HepG2 (cell line): Measurements from ENCODE around the gene ATG2A. TPM values are rescaled to one million over a fixed set of nuclear protein-coding genes. Genes with fewer than 3 reads are reported as not detected.

Experiments used
- AGO2 ChIP-seq: fragments of 200-400 bp; formaldehyde crosslinking; optimal IDR thresholded peaks from 2 replicates; pipeline ENCODE3; 2017; ENCODE audit warnings: mild to moderate bottlenecking, low read depth, low read length, moderate library complexity
- GABPA ChIP-seq, 2 experiments: IDR thresholded peaks; 2 replicates each; pipeline ENCODE4 v1.6.1; 2011 to 2016; ENCODE audit warnings: low read depth in 2 of 2, low read length in 1 of 2, missing biosample characterization in 1 of 2, missing genetic modification characterization in 1 of 2
- HOXA9 ChIP-seq: sonication (generic); formaldehyde crosslinking; IDR thresholded peaks from 2 replicates; pipeline ENCODE4 v1.8.1; 2022; ENCODE audit warnings: missing genetic modification reagents, mild to moderate bottlenecking, moderate library complexity, borderline replicate concordance
- MXD4 ChIP-seq: IDR thresholded peaks from 2 replicates; pipeline ENCODE4 v1.6.1; 2016; ENCODE audit warnings: mild to moderate bottlenecking, missing biosample characterization, missing genetic modification reagents
- RAD51 ChIP-seq: fragments of 450-650 bp; IDR thresholded peaks from 2 replicates; pipeline ENCODE4 v1.6.1; 2016; ENCODE audit warnings: borderline replicate concordance
- RBM22 ChIP-seq: fragments of 200-400 bp; formaldehyde crosslinking; optimal IDR thresholded peaks from 2 replicates; pipeline ENCODE3; 2017; ENCODE audit warnings: mild to moderate bottlenecking, low read length, moderate library complexity
- RXRB ChIP-seq: IDR thresholded peaks from 2 replicates; pipeline ENCODE4 v1.6.1; 2016; ENCODE audit warnings: borderline replicate concordance, missing genetic modification reagents, missing compliant biosample characterization
- SMARCE1 ChIP-seq: fragments of 450-650 bp; IDR thresholded peaks from 2 replicates; pipeline ENCODE4 v1.6.1; 2017; ENCODE audit warnings: borderline replicate concordance
- SMC3 ChIP-seq: IDR thresholded peaks from 2 replicates; pipeline ENCODE4 v1.6.1; 2011; ENCODE audit warnings: low read length, improper control_type of control experiment
- SRSF1 ChIP-seq: fragments of 200-400 bp; formaldehyde crosslinking; optimal IDR thresholded peaks from 2 replicates; pipeline ENCODE3; 2017; ENCODE audit warnings: mild to moderate bottlenecking, low read depth, low read length, moderate library complexity
- SUZ12 ChIP-seq: fragments of 150-350 bp; IDR thresholded peaks from 2 replicates; pipeline ENCODE4 v1.6.1; 2014; ENCODE audit warnings: low read depth, low read length
- TBP ChIP-seq: sonication (generic); formaldehyde crosslinking; IDR thresholded peaks from 2 replicates; pipeline ENCODE4 v1.5.0; 2020; ENCODE audit warnings: missing genetic modification reagents
- THRA ChIP-seq: sonication (generic); formaldehyde crosslinking; IDR thresholded peaks from 2 replicates; pipeline ENCODE4 v1.4.0; 2020; ENCODE audit warnings: missing genetic modification reagents, borderline replicate concordance
- ZIK1 ChIP-seq: sonication (generic); formaldehyde crosslinking; IDR thresholded peaks from 2 replicates; pipeline ENCODE4 v1.5.0; 2020; ENCODE audit warnings: mild to moderate bottlenecking, low read depth, missing genetic modification reagents, borderline replicate concordance
- ZNF10 ChIP-seq: sonication (generic); formaldehyde crosslinking; IDR thresholded peaks from 2 replicates; pipeline ENCODE4 v1.4.0; 2020; ENCODE audit warnings: mild to moderate bottlenecking, low read depth, missing genetic modification reagents, borderline replicate concordance
- ZNF253 ChIP-seq: sonication (generic); formaldehyde crosslinking; IDR thresholded peaks from 2 replicates; pipeline ENCODE4 v1.8.0; 2022; ENCODE audit warnings: mild to moderate bottlenecking, missing genetic modification reagents, borderline replicate concordance
- ZNF331 ChIP-seq: sonication (generic); formaldehyde crosslinking; IDR thresholded peaks from 2 replicates; pipeline ENCODE4 v1.4.0; 2020; ENCODE audit warnings: missing genetic modification reagents
- ZNF44 ChIP-seq: sonication (generic); formaldehyde crosslinking; IDR thresholded peaks from 2 replicates; pipeline ENCODE4 v1.5.1; 2020; ENCODE audit warnings: mild to moderate bottlenecking, missing genetic modification reagents
- ZNF451 ChIP-seq: sonication (generic); formaldehyde crosslinking; IDR thresholded peaks from 2 replicates; pipeline ENCODE4 v1.5.0; 2020; ENCODE audit warnings: mild to moderate bottlenecking, missing genetic modification reagents
- ZNF547 ChIP-seq: sonication (generic); formaldehyde crosslinking; IDR thresholded peaks from 2 replicates; pipeline ENCODE4 v1.5.1; 2020; ENCODE audit warnings: mild to moderate bottlenecking, missing genetic modification reagents
- ZNF652 ChIP-seq: IDR thresholded peaks from 2 replicates; pipeline ENCODE4 v1.6.1; 2016; ENCODE audit warnings: low read depth, borderline replicate concordance
- ZNF782 ChIP-seq: sonication (generic); formaldehyde crosslinking; IDR thresholded peaks from 2 replicates; pipeline ENCODE4 v1.4.0; 2020; ENCODE audit warnings: missing genetic modification reagents, mild to moderate bottlenecking, borderline replicate concordance
- ZSCAN25 ChIP-seq: sonication (generic); formaldehyde crosslinking; IDR thresholded peaks from 2 replicates; pipeline ENCODE4 v1.8.0; 2022; ENCODE audit warnings: mild to moderate bottlenecking, missing genetic modification reagents
- polyA plus RNA-seq, 8 experiments: library from polyadenylated mRNA; depleted of rRNA in 3 of 8; stranded (reverse) in 7 of 8; unstranded in 1 of 8; fragments of >200 nt; fragmentation: Illumina TruSeq in 4 of 8; extraction: Trizol in 4 of 8; gene quantifications; 2 replicates each; pipeline versions ENCODE4 v1.2.1 to v1.2.3, GENCODE V29; 2011 to 2016; ENCODE audit warnings: low read depth in 4 of 8, missing spikeins in 1 of 8, mixed read lengths in 1 of 8; ENCODE audit not compliant: insufficient read depth in 1 of 8
- total RNA-seq, 5 experiments: library from RNA; depleted of rRNA; stranded (reverse); fragments of >200 nt; fragmentation: Illumina TruSeq; extraction: Trizol; gene quantifications; 2 replicates each; pipeline ENCODE4 v1.2.3, GENCODE V29; 2016; ENCODE audit warnings: low read depth in 1 of 5
- TF ChIP-seq, protein P1 (sequence below): sonication (generic); formaldehyde crosslinking; IDR thresholded peaks from 2 replicates; pipeline ENCODE4 v1.5.0; 2020; ENCODE audit warnings: mild to moderate bottlenecking, missing genetic modification reagents, moderate library complexity
- TF ChIP-seq, protein P2 (sequence below): sonication (generic); formaldehyde crosslinking; IDR thresholded peaks from 2 replicates; pipeline ENCODE4 v1.4.0; 2020; ENCODE audit warnings: missing genetic modification reagents

ATG2A gene
- total and polyA plus RNA-seq, 2 of the 13 experiments (the other 11 are each of a cell fraction or from before 2014, with no cell fraction given), result 6.7 to 8.0 TPM

- TF ChIP-seq GABPA (IDR thresholded peaks at IDR 0.05; ENCODE audit: low read depth, low read length) (no peak), GABPA (CRISPR knock-in tag; IDR thresholded peaks at IDR 0.05; ENCODE audit: low read depth) (0 out of 2 replicates have a peak, but pooled peaks have one; percentile 43), ZNF782 (CRISPR knock-in tag) (peak; percentile 45; the same call in 1 of the 2 replicates), ZNF451 (CRISPR knock-in tag) (no peak), ZNF44 (CRISPR knock-in tag) (no peak), ZIK1 (CRISPR knock-in tag) (no peak), RXRB (CRISPR knock-in tag) (peak; percentile 95), MXD4 (CRISPR knock-in tag) (peak; percentile 18; the same call in 1 of the 2 replicates), SMARCE1 (no peak), RAD51 (no peak), ZNF253 (CRISPR knock-in tag) (peak; percentile 25; the same call in 1 of the 2 replicates), HOXA9 (CRISPR knock-in tag) (no peak), THRA (CRISPR knock-in tag) (peak; percentile 93; the same call in 1 of the 2 replicates), ZNF547 (CRISPR knock-in tag) (no peak; the same call in 1 of the 2 replicates), ZNF331 (CRISPR knock-in tag) (peak; percentile 75), SMC3 (peak; percentile 65; the same call in 1 of the 2 replicates), ZSCAN25 (CRISPR knock-in tag) (peak; percentile 74), ZNF10 (CRISPR knock-in tag) (no peak), TBP (CRISPR knock-in tag) (no peak), RBM22 (peak; percentile 71), AGO2 (peak; percentile 90), ZNF652 (CRISPR knock-in tag) (no peak), SUZ12 (no peak), SRSF1 (no peak)
- TF ChIP-seq, protein P1, sequence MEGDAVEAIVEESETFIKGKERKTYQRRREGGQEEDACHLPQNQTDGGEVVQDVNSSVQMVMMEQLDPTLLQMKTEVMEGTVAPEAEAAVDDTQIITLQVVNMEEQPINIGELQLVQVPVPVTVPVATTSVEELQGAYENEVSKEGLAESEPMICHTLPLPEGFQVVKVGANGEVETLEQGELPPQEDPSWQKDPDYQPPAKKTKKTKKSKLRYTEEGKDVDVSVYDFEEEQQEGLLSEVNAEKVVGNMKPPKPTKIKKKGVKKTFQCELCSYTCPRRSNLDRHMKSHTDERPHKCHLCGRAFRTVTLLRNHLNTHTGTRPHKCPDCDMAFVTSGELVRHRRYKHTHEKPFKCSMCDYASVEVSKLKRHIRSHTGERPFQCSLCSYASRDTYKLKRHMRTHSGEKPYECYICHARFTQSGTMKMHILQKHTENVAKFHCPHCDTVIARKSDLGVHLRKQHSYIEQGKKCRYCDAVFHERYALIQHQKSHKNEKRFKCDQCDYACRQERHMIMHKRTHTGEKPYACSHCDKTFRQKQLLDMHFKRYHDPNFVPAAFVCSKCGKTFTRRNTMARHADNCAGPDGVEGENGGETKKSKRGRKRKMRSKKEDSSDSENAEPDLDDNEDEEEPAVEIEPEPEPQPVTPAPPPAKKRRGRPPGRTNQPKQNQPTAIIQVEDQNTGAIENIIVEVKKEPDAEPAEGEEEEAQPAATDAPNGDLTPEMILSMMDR (CRISPR knock-in tag), result peak; percentile 99
- TF ChIP-seq, protein P2, sequence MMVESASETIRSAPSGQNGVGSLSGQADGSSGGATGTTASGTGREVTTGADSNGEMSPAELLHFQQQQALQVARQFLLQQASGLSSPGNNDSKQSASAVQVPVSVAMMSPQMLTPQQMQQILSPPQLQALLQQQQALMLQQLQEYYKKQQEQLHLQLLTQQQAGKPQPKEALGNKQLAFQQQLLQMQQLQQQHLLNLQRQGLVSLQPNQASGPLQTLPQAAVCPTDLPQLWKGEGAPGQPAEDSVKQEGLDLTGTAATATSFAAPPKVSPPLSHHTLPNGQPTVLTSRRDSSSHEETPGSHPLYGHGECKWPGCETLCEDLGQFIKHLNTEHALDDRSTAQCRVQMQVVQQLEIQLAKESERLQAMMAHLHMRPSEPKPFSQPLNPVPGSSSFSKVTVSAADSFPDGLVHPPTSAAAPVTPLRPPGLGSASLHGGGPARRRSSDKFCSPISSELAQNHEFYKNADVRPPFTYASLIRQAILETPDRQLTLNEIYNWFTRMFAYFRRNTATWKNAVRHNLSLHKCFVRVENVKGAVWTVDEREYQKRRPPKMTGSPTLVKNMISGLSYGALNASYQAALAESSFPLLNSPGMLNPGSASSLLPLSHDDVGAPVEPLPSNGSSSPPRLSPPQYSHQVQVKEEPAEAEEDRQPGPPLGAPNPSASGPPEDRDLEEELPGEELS (CRISPR knock-in tag), result peak; percentile 78
Measured at GRCh38 chr11:64894070-64894811, 22.8 kb downstream of the ATG2A start (continued).
